HepG2 (cell line): ENCODE data around the gene TMBIM1. TPM values are rescaled to one million over a fixed set of nuclear protein-coding genes. Genes with fewer than 3 reads are reported as not detected.
A peak's percentile ranks its signal among the peaks of the same experiment; 100 is the strongest.

ENCODE experiments used
- FLYWCH1 ChIP-seq: sonication (generic); formaldehyde crosslinking; IDR thresholded peaks from 2 replicates; pipeline ENCODE4 v1.8.1; 2023; ENCODE audit warnings: mild to moderate bottlenecking, missing genetic modification reagents
- KAT8 ChIP-seq: IDR thresholded peaks from 2 replicates; pipeline ENCODE4 v1.6.1; 2016; ENCODE audit warnings: missing genetic modification reagents, missing compliant biosample characterization
- KIAA2018 ChIP-seq: sonication (generic); formaldehyde crosslinking; IDR thresholded peaks from 2 replicates; pipeline ENCODE4 v1.5.0; 2020; ENCODE audit warnings: mild to moderate bottlenecking, missing genetic modification reagents, borderline replicate concordance
- MAFK ChIP-seq, 2 experiments: IDR thresholded peaks in 1 of 2; conservative IDR thresholded peaks in 1 of 2; 2 replicates each; pipeline ENCODE4 v1.6.1; 2011; ENCODE audit warnings: improper control_type of control experiment in 2 of 2, low read length in 2 of 2
- ZNF589 ChIP-seq: sonication (generic); formaldehyde crosslinking; conservative IDR thresholded peaks from 2 replicates; pipeline ENCODE4 v1.8.0; 2022; ENCODE audit warnings: mild to moderate bottlenecking, moderate library complexity, missing genetic modification reagents
- ZNF670 ChIP-seq: sonication (generic); formaldehyde crosslinking; IDR thresholded peaks from 2 replicates; pipeline ENCODE4 v1.8.0; 2022; ENCODE audit warnings: mild to moderate bottlenecking, missing genetic modification reagents, borderline replicate concordance
- polyA plus RNA-seq, 8 experiments: library from polyadenylated mRNA; depleted of rRNA in 3 of 8; stranded (reverse) in 7 of 8; unstranded in 1 of 8; fragments of >200 nt; fragmentation: Illumina TruSeq in 4 of 8; extraction: Trizol in 4 of 8; gene quantifications; 2 replicates each; pipeline versions ENCODE4 v1.2.1 to v1.2.3, GENCODE V29; 2011 to 2016; ENCODE audit warnings: low read depth in 4 of 8, missing spikeins in 1 of 8, mixed read lengths in 1 of 8; ENCODE audit not compliant: insufficient read depth in 1 of 8
- total RNA-seq, 5 experiments: library from RNA; depleted of rRNA; stranded (reverse); fragments of >200 nt; fragmentation: Illumina TruSeq; extraction: Trizol; gene quantifications; 2 replicates each; pipeline ENCODE4 v1.2.3, GENCODE V29; 2016; ENCODE audit warnings: low read depth in 1 of 5
- TF ChIP-seq, protein P1 (sequence below): sonication (generic); formaldehyde crosslinking; IDR thresholded peaks from 2 replicates; pipeline ENCODE4 v1.5.0; 2020; ENCODE audit warnings: mild to moderate bottlenecking, missing genetic modification reagents

TMBIM1 gene
- total and polyA plus RNA-seq, 2 of the 13 experiments (the other 11 are each of a cell fraction or from before 2014, with no cell fraction given) = 127 to 139 TPM

DNA sequence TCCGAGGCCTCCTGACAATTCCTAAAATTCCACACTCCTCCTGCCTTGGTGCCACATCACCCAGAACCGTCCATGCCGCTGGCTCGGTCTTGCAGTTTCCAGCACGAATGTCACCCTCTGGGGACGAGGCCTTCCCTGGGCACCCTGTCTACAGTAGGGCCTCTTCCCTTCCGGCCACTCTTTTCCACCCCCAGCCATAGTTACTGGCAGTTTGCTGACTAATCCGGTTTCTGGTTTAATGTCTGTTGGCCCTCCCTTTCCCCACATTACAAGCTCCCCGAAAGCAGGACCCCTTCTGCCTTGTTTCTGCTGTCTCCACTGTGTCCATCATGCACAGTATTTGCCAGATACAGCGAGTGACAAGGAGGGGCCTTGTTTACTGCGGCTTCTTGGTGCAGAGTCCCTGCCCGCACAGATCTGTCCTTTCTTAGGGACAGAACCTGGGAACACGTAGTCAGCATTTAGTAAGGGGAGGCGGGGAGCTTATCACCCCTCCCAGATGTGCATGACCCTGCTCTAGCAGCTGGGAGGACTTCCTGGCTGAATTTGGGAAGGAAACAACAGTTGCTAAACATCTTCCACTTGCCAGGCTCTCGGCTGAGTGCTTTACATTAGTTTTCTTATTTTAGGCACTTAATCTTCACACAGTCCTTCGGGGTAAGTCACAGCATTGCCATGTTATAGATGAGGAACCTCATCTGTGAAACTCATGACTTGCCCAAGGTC is 40.8 kb upstream of the TMBIM1 start (continued):
- TF ChIP-seq KIAA2018 (CRISPR knock-in tag) (no peak), FLYWCH1 (no peak), ZNF589 (CRISPR knock-in tag) (no peak), MAFK (conservative IDR thresholded peaks at IDR 0.05 in 1 of 2, IDR thresholded peaks at IDR 0.05 in 1 of 2; ENCODE audit: low read length in 2 of 2) (peak; percentile 3 to 20; a peak in 1 of 4 replicates), ZNF670 (CRISPR knock-in tag) (no peak), KAT8 (no peak)
- TF ChIP-seq, protein P1, sequence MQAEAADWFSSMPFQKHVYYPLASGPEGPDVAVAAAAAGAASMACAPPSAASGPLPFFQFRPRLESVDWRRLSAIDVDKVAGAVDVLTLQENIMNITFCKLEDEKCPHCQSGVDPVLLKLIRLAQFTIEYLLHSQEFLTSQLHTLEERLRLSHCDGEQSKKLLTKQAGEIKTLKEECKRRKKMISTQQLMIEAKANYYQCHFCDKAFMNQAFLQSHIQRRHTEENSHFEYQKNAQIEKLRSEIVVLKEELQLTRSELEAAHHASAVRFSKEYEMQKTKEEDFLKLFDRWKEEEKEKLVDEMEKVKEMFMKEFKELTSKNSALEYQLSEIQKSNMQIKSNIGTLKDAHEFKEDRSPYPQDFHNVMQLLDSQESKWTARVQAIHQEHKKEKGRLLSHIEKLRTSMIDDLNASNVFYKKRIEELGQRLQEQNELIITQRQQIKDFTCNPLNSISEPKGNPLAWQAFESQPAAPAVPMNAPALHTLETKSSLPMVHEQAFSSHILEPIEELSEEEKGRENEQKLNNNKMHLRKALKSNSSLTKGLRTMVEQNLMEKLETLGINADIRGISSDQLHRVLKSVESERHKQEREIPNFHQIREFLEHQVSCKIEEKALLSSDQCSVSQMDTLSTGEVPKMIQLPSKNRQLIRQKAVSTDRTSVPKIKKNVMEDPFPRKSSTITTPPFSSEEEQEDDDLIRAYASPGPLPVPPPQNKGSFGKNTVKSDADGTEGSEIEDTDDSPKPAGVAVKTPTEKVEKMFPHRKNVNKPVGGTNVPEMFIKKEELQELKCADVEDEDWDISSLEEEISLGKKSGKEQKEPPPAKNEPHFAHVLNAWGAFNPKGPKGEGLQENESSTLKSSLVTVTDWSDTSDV (CRISPR knock-in tag) = no peak
